ENCODE data around the gene DMPK. TPM values are rescaled to one million over a fixed set of nuclear protein-coding genes. Genes with fewer than 3 reads are reported as not detected.
A peak's percentile ranks its signal among the peaks of the same experiment; 100 is the strongest.

DMPK gene
- polyA plus RNA-seq, 1 donor from 2014 or later = 34.3 TPM

- no peaks in the 10 kb centered on the region for H3K79me2 ChIP-seq (replicated peaks; ENCODE audit: insufficient read depth, low read length)
- H2AFZ ChIP-seq (ENCODE audit: low read depth, low read length) = no peak overlapping the region
- no peak for TF ChIP-seq EP300 (conservative IDR thresholded peaks at IDR 0.05; ENCODE audit: poor library complexity, severe bottlenecking)
- no peak for TF ChIP-seq POLR2AphosphoS5 (IDR thresholded peaks at IDR 0.05)
- TF ChIP-seq REST (IDR thresholded peaks at IDR 0.05; ENCODE audit: borderline replicate concordance) = no peak
- TF ChIP-seq RAD21 (conservative IDR thresholded peaks at IDR 0.05) = peak; percentile 49
- no peak for TF ChIP-seq TAF1 (IDR thresholded peaks at IDR 0.05; ENCODE audit: low read depth)
- TF ChIP-seq MXI1 (conservative IDR thresholded peaks at IDR 0.05; ENCODE audit: poor library complexity, severe bottlenecking) = no peak
- no peak for TF ChIP-seq EZH2 (IDR thresholded peaks at IDR 0.05; ENCODE audit: borderline replicate concordance, insufficient read depth, low read length, poor library complexity, severe bottlenecking)
- peak; percentile 64 for TF ChIP-seq SMC3 (conservative IDR thresholded peaks at IDR 0.05; ENCODE audit: poor library complexity)
- peak; percentile 83 for TF ChIP-seq CTCF (IDR thresholded peaks at IDR 0.05; ENCODE audit: poor library complexity, severe bottlenecking)
- H3K27ac ChIP-seq (ENCODE audit: low read length) = no peak overlapping the region
- no peak overlapping the region for H3K4me3 ChIP-seq (ENCODE audit: low read length)
- H3K4me2 ChIP-seq (ENCODE audit: low read length) = no peak overlapping the region
- H3K36me3 ChIP-seq (ENCODE audit: insufficient read depth, low read length) = no peaks in the 10 kb centered on the region
- no peaks in the 10 kb centered on the region for H3K27me3 ChIP-seq (ENCODE audit: insufficient read depth, low read depth, low read length)
- H3K9me3 ChIP-seq (ENCODE audit: low read length) = no peaks in the 10 kb centered on the region
- no peaks in the 10 kb centered on the region for H3F3A ChIP-seq (ENCODE audit: insufficient read depth, low read length, poor library complexity, severe bottlenecking)
- no peaks in the 10 kb centered on the region for H3K9me2 ChIP-seq (ENCODE audit: insufficient read depth, low read length)
- no peak overlapping the region for H3K9ac ChIP-seq (ENCODE audit: low read length)
- no peaks in the 10 kb centered on the region for H4K20me1 ChIP-seq (ENCODE audit: insufficient read depth)
These were observed 34.9 kb upstream of the DMPK start for GRCh38 chr19:45817010-45817724.

- Histone ChIP-seq H3K27ac (ENCODE audit: low read length) (no peak overlapping the region), H3K36me3 (ENCODE audit: insufficient read depth, low read length) (no peaks in the 10 kb centered on the region), H3K27me3 (ENCODE audit: insufficient read depth, low read depth, low read length) (no peaks in the 10 kb centered on the region), H3K9me2 (ENCODE audit: insufficient read depth, low read length) (no peaks in the 10 kb centered on the region), H3K9ac (ENCODE audit: low read length) (peak overlapping the region; percentile 31), H3K79me2 (replicated peaks; ENCODE audit: insufficient read depth, low read length) (no peaks in the 10 kb centered on the region), H3K4me3 (ENCODE audit: low read length) (peak overlapping the region; percentile 55), H3F3A (ENCODE audit: insufficient read depth, low read length, poor library complexity, severe bottlenecking) (no peaks in the 10 kb centered on the region), H3K9me3 (ENCODE audit: low read length) (no peaks in the 10 kb centered on the region), H3K4me2 (ENCODE audit: low read length) (no peak overlapping the region), H2AFZ (ENCODE audit: low read depth, low read length) (no peak overlapping the region), H4K20me1 (ENCODE audit: insufficient read depth) (no peaks in the 10 kb centered on the region)
- TF ChIP-seq POLR2AphosphoS5 (IDR thresholded peaks at IDR 0.05) = no peak
These were observed 34.1 kb upstream of the DMPK start for GRCh38 chr19:45816236-45817009.

All from neural cell (in vitro differentiated cells).